ENCODE data around the gene SF3A2.

Gene SF3A2

GRCh38 chr19:2288338-2288817, 51.8 kb downstream of the SF3A2 start (continued):
- TF ChIP-seq ZNF148 (tag by site-specific recombination; IDR thresholded peaks at IDR 0.05; ENCODE audit: borderline replicate concordance) = no peak

GRCh38 chr19:2288818-2289713, 52.4 kb downstream of the SF3A2 start:
- TF ChIP-seq KLF7 (tag by site-specific recombination; IDR thresholded peaks at IDR 0.05; ENCODE audit: borderline replicate concordance) (no peak), ZNF18 (tag by site-specific recombination; IDR thresholded peaks at IDR 0.05) (peak; percentile 100), ZNF280C (tag by site-specific recombination; IDR thresholded peaks at IDR 0.05) (no peak), ZNF530 (tag by site-specific recombination; IDR thresholded peaks at IDR 0.05; ENCODE audit: low read depth) (no peak)
- Histone ChIP-seq H3K27ac (ENCODE audit: extremely low read depth, low read depth, low read length) (no peak overlapping the region), H3K36me3 (ENCODE audit: control insufficient read depth in 2 of 2, insufficient read depth in 1 of 2, low read length in 2 of 2) (no peaks in the 10 kb centered on the region), H3K9me3 (ENCODE audit: control insufficient read depth, insufficient read depth, low read depth, low read length) (no peaks in the 10 kb centered on the region), H3K4me3 (ENCODE audit: low read depth, low read length) (no peak overlapping the region), H3K4me1 (ENCODE audit: control insufficient read depth, insufficient read depth, low read length) (no peaks in the 10 kb centered on the region)
- CTCF ChIA-PET = interaction anchor here (0.9 to 1.0 kb wide), 2 partner anchors 14 to 348 kb away, joined by 3 read pairs; no protein-coding TSS in a partner anchor
- POLR2A ChIA-PET = interaction anchor here (1.0 to 1.7 kb wide), 3 partner anchors 8 to 187 kb away, joined by 3 to 5 read pairs (median 4); partner anchors contain the start of genes GADD45B, LSM7 and SPPL2B

- H3K36me3 ChIP-seq (ENCODE audit: control insufficient read depth in 2 of 2, insufficient read depth in 1 of 2, low read length in 2 of 2) = no peaks in the 10 kb centered on the region
- ChIA-PET CTCF (interaction anchor here (1.3 kb wide), 1 partner anchor 15 kb away, joined by 4 read pairs; no protein-coding TSS in a partner anchor), POLR2A (no interaction called here)
- peak overlapping the region; percentile 17 for H3K4me3 ChIP-seq (ENCODE audit: low read depth, low read length)
- no peaks in the 10 kb centered on the region for H3K4me1 ChIP-seq (ENCODE audit: control insufficient read depth, insufficient read depth, low read length)
- H3K27ac ChIP-seq (ENCODE audit: extremely low read depth, low read depth, low read length) = no peak overlapping the region
- H3K9me3 ChIP-seq (ENCODE audit: control insufficient read depth, insufficient read depth, low read depth, low read length) = no peaks in the 10 kb centered on the region
- TF ChIP-seq ZNF138 (tag by site-specific recombination; IDR thresholded peaks at IDR 0.05; ENCODE audit: borderline replicate concordance) = no peak
- TF ChIP-seq ZNF26 (tag by site-specific recombination; IDR thresholded peaks at IDR 0.05) = no peak
- TF ChIP-seq ZNF16 (tag by site-specific recombination; IDR thresholded peaks at IDR 0.05; ENCODE audit: low read depth) = no peak
- TF ChIP-seq ZNF610 (tag by site-specific recombination; IDR thresholded peaks at IDR 0.05; ENCODE audit: borderline replicate concordance) = no peak
- no peak for TF ChIP-seq ZNF335 (tag by site-specific recombination; conservative IDR thresholded peaks at IDR 0.05)
- no peak for TF ChIP-seq ZNF302 (tag by site-specific recombination; IDR thresholded peaks at IDR 0.05; ENCODE audit: low read depth)
- TF ChIP-seq ZNF324 (tag by site-specific recombination; IDR thresholded peaks at IDR 0.05) = no peak
- TF ChIP-seq ZFP3 (tag by site-specific recombination; IDR thresholded peaks at IDR 0.05; ENCODE audit: low read depth) = no peak
- TF ChIP-seq SP2 (tag by site-specific recombination; IDR thresholded peaks at IDR 0.05) = no peak
- TF ChIP-seq ZBTB49 (tag by site-specific recombination; IDR thresholded peaks at IDR 0.05; ENCODE audit: low read depth) = no peak
- no peak for TF ChIP-seq ZNF654 (tag by site-specific recombination; IDR thresholded peaks at IDR 0.05; ENCODE audit: low read depth)
- no peak for TF ChIP-seq SCRT2 (tag by site-specific recombination; IDR thresholded peaks at IDR 0.05)
- TF ChIP-seq ZNF629 (tag by site-specific recombination; IDR thresholded peaks at IDR 0.05) = no peak
Observed at GRCh38 chr19:2289714-2290435, 53.3 kb downstream of the SF3A2 start.
